Effector CD4-positive, alpha-beta T cell (primary cell): ENCODE measurements around the gene ZFAND6.
A peak's percentile ranks its signal among the peaks of the same experiment; 100 is the strongest.

Experiments used
- DNase-seq: peaks from one replicate; pipeline ENCODE4 v3.0.0-alpha.2; 2020

The ZFAND6 gene

DNA sequence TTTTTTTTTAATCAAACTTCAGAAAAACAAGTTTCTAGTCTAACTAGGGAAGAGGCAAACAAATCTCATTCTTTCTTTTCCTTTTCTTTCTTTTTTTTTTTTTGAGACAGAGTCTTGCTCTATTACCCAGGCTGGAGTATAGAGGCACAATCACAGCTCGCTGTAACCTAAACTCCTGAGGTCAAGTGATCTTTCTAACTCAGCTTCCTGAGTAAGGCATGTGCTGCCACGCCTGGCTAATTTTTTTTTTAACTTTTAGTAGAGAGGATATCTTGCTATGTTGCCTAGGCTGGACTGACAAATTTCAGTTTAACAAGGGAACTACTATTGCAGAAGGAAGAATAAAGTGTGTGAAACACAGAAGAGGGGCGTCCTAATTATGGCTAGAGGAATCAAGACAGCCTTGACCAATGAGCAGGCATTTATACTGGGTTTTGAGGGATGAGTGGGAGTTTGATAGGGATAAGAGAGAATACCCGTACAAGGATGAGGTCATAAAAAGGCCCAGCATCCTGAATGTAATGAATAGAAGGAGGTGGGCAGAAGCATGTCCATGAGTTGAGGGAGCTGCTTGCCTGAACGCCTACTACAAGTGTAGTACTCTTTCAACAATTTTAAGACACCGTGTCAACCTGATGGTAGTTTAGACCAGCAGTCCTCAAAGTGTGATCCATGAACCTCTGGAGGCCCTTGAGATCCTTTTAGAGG lies 6.7 kb upstream of the ZFAND6 start:
- no peak for DNase-seq

DNA sequence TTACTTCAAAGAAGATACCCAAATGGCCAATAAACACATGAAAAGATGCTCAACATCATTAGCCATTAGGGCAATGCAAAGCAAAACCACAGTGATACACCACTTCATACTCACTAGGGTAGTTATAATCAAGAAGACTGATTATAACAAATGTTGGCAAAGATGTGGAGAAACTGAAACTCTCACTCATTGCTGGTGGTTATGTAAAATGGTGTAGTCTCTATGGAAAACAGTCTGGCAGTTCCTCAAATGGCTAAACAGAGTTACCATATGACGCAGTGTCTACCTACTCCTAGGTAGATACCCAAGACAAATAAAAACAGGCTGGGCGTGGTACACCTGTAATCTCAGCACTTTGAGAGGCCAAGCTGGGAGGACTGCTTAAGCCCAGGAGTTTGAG lies 3.5 kb upstream of the ZFAND6 start:
- DNase-seq = no peak

DNA sequence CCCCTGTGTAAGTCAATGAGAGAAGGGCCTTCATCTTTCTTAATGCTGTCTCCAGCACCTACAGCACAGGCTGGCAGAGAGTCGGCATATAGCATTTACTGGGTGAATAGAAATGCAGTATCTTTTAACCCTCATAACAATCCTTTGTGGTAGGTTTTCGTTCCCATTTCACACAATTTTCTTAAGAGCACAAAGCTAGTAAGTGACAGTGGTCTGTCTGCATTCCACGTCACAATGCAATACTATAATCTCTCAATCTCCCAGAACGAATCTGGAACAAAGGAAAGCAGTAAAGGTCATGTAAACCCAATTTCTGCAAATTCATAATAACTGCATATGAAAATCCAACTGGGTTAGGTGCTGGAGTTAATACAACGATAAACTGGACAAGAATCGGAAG lies 1.4 kb upstream of the ZFAND6 start:
- no peak for DNase-seq

DNA sequence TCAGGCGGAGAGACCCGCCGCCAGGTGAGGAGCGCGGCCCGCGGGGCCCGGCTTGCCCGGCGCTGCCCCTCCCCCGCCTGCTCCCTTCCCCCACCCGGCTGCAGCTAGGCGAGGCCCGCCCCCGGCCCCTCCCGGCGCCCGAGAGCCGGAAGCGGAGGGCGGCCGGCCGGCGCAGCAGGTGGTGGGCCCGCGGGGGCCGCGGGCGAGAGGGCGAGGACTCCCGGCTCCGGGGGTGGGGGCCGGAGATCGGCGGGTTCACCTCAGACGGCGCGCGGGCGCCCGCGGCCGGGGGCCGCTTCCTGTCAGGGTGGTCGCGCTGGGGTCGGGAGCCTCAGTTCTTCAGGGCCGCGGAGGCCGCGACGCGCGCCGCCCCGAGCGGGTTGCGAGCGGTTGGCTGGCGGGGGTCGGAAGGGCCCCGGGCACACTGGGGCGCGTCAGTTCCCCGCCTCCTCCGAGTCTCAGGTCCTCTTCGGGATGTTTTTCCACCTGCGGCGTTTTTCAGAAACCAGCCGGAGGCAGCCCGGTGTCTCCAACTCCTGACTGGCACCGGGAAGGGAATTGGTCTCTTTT lies 395 bp downstream of the ZFAND6 start:
- DNase-seq = peak; percentile 44

DNA sequence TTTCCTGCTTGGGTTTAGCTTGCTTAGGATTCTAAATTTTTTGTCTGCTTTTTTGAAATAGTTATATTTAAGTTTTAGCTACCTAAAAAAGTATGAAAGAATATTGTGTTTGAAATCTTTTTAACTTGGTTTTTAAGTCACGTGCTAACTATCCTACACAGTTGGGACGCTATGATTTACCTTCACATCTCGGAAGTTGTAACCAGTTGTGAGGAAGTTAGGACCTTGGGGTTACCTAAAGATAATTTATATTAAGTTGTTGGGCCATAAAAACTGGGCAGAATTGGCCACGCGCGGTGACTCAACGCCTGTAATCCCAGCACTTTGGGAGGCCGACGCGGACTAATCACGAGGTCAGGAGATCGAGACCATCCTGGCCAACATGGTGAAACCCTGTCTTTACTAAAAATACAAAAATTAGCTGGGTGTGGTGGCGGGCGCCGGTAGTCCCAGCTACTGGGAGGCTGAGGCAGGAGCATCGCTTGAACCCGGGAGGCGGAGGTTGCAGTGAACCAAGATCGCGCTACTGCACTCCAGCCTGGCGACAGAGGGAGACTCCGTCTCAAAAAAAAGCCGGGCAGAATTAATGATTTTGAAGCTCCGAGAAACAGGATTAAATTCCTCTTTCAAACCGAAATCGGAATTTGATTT lies 1.0 kb downstream of the ZFAND6 start:
- DNase-seq = no peak

DNA sequence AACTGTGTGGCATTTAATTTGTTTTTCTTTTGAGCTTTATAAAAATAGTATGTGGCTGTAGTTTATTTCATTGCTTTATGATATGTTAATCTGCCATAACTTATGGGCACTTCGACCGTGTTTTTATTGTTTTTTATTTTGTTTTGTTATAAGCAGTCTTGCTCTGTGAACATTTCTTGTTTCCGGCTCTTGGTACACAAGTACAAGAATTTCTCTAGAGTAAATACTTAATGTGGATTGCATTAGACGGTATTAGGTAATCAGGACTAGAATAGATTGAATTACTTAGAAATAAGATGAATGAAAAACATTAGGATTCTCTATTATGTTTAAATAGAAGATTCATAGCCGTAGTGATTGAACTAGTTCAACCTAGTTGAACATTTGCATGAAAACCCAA lies 2.1 kb downstream of the ZFAND6 start:
- DNase-seq = no peak

DNA sequence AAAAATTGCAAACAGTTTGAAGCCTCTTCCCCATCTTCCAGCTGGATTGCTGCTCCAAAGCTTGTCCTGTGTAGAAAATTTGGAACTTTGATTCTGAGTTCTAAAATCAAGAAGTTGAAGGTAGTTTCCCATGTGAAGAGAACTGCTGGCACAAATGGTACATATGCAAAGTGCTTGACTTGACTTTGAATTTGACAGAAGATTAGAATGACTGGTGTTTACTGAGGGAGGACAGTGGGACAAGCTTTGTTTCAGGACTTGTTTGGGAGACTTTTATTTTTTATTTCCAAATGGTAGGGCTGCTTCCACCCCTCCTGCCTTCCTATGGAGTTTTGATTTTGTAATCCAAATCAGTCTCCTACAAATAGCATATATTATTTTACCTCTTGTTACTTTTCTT lies 7.4 kb downstream of the ZFAND6 start:
- DNase-seq = no peak

DNA sequence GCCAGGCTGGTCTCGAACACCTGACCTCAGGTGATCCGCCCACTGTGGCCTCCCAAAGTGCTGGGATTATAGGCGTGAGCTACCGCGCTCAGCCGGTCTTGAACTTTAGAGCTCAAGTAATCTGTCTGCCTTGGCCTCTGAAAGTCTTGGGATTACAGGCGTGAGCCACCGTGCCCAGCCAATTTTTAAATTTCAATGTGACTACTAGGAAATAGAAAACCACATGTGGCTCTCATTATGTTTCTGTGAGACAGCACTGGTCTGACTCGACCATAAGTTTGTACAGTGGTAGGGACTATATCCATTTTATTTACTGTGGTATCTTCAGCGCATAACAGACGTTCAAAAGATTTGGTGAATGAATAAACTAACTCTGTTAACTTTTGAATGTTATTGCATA lies 9.1 kb downstream of the ZFAND6 start:
- DNase-seq = no peak

DNA sequence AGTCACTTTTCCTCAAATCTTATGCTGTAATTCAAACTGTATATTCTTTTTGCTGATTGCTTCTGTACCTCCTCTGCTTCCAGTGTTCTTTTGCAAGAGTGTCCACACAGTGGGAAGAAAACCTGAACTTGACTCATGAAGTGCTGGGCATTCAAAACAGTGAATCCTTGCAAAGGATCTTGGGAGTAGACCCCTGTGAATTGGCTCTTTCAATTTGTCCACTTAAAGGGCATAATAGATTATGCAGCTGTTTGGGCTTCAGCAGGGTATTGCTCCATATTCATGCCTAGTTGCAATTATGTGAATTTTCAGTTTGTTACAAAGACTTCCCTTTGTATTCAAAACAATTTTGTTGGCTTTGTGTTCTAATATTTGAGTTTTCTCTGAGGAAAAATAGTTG lies 11.4 kb downstream of the ZFAND6 start:
- no peak for DNase-seq

DNA sequence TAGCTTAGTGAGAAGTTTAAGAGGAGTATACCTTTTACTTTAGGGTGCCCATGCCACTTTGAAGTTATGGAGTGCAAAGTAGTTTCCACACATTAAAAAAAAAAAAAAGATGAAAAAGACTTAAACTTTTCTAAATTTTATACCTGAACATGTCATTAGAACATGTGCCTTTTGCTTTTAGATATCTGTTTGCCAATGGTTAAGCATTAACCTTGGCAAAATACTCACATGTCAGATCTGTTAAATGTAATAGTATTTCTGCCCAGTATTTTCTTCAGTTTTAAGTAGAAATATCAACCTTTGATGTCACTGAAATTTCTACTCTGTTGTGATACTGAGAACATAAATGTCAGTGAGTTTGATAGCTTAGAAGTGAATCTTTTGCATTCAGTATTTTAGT lies 12.2 kb downstream of the ZFAND6 start:
- no peak for DNase-seq

DNA sequence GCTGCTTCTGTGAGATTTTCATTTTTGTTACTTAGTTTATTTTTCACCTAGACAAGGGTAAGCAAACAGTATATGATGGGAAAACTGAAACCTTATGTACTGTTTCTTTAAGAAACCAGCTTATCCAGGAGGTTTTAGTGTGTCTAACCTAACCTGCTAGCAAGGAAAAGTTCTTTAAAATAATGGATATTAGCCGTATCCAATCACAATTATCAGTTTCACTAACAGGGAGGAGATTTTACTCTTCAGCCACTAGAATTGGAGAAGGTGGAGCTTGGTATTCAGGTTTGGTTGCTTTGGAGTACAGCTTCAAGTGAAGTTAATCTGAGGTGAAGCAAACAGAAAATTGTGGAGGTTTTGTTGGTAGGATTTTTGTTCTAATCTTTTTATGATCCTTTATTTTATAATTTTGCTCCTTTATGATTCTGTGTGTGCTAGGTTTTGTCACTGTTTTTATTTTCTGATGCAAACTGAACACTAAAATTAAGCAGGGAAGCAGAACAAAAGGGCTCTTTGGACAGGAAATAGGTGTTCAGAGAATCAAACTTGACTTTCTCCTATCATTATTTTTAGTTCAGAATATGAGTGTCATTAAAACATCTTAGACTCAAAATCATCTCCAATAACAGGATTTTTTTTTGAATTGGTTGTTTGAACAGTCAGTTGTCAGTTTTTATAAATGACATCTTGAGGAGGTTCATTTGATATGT lies 13.0 kb downstream of the ZFAND6 start:
- no peak for DNase-seq

DNA sequence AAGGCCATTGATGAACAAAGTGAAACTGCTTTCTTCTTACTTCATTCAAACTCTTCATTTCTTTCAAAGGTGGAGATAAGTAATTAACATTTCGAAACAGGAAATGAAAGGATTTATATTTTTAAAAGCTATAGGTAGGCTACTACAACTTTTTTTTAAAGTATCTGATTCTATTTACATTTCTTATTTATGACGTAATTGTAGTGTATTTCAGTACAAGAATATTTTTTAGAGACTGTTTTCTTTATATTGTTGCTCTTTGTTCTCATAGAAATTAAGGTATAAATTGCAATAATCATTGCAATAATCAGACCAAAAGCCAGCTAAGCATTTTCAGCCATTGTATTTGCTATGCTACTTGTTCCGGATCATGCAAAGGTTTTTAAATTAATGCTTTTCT lies 13.7 kb downstream of the ZFAND6 start:
- DNase-seq = no peak

DNA sequence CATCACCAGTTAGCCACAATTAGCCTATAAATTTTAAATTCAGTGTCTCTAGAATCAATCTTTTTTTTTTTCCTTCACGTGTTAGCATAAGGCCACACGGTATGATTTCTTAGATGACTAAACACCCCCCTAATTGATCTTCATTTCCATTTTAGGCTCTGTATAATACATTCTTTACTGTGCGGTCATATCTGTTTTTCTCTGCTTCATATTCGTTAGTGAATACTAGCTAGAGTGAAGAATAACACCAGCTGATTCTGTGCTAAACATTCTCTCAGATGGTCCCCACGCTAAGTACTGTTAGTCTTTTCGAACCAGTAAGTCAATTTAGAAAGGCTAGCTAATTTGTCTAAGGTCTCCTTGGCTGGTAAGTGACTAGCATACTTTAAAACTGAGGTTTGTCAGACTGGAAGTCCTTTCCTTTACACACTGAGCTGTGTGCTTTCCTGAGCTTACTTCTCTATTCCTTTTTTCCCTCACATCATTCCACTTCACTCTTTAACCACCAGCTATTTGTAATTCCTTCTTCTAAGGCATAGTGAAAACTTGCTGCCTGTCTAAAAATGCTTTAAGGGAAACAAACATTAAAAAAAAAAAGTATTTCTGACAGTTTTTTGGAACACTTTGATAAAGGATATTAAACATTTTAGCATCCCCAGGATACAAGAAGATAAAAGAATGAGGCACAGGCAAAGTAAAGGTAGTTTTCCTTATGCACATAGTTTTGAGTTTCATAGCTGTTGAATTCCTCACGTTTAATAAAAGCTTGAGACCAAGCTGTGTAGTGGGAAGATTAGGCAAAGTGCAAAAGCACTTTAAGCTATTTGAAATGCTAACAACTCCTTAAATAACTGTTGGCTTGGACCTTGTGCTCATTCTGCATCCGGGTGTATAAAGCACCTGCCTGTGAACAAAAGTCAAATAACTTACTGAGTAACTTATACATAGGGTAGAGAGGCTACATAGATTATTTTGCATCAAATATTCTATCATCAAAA lies 17.1 kb downstream of the ZFAND6 start:
- DNase-seq = no peak

DNA sequence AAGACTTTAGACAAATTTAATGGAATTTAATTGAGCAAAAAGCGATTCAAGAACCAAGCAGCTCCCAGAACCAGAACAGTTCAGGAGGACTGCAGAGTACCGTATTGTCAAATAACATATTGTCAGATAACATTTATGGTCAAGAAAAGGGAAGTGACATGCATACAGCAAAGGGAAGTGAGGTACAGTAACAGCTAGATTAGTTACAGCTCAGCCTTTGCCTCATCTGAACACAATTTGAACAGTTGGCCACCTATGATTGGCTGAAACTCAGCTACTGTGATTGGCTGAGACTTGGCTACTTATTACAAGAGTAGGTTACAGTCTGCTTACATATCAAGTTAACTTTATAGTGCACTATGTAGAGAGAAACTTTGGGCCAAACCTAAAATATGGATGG lies 21.9 kb downstream of the ZFAND6 start:
- no peak for DNase-seq

DNA sequence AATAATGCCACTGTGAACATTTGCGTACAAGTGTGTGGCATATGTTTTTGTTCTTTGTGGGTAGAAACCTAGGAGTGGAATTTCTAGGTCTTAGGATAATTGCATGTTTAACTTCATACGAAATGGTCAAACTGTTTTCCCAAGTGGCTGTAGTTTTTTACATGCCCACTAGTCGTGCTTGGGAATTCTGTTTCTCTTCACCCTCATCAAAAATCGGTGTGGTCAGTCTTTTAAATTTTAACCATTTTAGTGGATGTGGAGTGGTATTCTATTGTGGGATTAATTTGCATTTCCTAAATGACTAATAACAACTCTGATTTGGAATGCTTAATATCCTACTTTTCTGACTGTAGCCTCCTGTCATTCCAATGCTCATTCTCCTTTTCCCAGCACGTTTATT lies 27.6 kb downstream of the ZFAND6 start:
- DNase-seq = no peak

DNA sequence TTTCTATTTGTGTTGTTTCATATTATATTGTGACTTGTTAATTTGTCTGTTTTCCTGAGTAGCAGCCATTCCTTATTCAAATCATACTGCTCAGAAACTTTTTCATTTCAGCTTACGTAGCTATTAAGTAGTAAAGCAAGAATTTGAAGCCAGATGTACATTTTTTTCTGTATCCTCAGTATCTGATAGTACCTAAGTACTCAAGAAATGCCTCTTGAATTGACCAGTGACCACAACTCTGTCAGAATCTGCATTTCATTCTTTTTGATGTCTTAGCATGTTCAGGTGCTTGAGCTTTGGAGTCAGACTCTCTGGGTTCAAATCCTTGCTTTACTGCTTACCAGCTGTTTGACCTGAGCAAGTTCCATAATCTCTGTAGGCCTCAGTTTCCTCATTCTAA lies 30.6 kb downstream of the ZFAND6 start:
- DNase-seq = no peak

DNA sequence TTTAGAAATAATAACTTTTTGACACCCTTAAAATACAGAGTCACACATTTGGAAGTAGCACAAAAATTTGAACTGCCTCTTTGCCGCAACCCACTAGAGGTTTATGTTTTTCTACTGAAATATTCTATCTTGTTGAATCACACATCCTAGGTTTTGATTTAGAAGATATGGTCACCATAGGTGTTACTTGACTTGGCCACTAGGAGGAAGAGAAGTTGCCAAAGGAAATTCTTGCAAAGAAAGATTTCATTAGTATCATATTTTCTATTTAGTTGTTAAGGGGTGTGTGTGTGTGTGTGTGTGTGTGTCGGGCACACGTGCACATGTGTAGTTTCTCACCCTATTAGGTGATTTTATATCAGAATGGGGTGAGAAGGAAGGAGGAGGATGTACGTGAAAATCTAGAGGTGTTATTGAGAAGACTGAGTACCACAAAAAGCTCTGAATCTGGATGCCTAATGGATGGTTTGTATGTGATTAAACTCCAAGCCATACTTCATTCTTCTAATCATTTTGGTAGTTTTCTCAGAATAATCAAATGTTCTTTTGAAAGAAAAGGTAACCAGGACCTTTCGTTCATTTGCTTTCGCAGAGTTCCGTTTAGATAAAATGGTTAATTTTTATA lies 31.5 kb downstream of the ZFAND6 start:
- DNase-seq = no peak

DNA sequence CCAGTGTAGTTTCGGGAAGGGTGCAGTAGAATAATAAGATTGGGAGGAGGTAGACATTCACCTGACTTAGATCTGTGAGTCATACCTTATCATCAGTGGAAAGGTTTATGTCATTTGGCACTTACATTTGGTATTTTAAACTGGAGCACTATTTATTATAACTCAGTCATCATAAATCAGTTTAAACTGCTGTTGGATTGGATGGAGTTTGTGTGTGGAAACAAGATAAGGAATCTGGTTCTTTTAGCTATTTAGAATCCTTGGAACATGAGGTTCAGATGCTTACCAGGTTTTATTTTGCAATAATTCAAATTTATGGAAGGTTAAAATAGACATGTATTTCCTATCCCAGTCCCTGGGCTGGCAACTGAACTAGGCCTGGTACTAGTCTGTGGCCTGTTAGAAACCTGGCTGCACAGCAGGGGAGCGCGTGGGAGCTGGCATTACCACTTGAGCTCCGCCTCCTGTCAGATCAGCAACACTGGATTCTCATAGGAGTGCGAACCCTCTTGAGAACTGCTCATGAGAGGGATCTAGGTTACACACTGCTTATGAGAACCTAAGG lies 34.5 kb downstream of the ZFAND6 start:
- no peak for DNase-seq

DNA sequence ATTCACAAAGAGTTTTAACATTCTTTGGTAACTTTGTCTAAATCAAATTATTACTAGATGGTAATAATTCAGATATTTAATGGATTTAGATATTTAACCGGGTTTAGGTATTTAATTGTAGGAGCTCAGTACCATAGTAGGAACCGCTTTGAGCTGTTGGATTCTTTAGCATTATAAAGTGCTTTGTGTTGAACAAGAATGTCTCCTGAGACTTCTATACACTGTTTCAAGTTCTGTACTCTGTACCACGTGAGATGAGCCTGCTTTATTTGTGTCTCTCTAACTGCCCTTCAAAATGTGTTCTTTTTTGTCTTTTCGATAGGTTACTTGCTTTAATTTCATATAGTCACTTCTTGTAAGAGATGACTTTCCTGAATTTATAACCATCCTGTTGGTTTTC lies 36.0 kb downstream of the ZFAND6 start:
- no peak for DNase-seq

DNA sequence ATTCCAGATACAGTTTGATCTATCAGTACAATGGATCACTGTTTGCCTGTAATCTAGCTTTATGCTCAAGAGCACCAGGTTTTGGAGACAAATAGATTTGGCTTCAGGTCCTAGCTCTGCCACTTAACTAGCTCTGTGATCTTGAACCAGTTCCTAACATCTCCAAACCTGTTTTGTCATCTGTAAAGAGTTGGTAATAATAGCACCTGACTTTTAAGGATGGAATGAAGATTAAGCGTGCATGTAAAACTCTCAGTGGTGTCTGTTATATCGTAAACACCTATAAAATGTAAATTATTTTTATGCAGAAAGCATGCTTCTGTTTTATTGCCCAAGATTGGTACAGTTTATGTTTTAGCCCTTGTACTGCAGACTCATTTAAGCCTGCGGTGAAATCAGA lies 36.5 kb downstream of the ZFAND6 start:
- no peak for DNase-seq

DNA sequence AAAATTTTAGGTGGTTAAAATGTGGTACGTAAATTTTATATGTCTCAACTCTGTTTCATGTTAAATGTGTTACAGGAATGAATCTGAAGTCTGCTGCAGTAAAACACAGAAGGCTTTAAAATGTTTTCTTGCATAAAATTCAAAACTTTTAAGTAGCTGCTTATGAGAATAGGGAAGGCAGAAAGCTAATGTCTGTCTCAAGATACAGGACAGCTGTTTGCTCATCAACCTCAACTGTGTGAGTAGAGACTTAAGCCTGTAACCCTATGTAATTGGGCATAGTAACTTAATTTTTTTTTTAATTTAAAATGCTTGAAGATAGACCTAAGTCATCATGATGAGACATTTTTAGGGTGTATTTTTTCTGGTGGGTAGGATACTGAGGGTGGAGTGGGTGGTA lies 38.9 kb downstream of the ZFAND6 start:
- no peak for DNase-seq

DNA sequence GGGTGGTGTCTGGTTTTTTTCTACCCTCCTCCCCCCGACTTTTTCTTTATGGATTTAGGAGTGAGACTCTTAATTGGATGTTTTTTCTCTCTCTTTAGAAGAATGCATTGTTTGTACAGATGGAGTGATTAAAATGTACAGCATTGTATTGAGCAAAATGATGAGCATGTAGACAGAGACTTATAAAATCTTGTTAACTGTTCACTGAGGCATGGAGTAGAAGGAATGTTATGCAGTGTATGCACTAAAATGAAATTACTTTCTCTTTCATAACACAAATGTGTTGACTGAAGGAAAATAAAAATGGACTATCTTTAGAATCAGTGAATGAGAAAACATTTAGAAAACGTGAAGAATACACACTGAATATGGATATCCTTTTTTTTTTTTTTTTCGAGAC lies 39.8 kb downstream of the ZFAND6 start:
- DNase-seq = no peak
